Activated B cell treated with CpG ODN at 0.5 μM for 24 hours (primary cell): ENCODE measurements around the gene HLA-DQB1. TPM values are rescaled to one million over a fixed set of nuclear protein-coding genes. Genes with fewer than 3 reads are reported as not detected.
"Not testable (repeated sequence)": the region's sequence is repeated elsewhere in the genome, so short reads cannot be mapped to it uniquely, and the experiment has no call there.

Source experiments
- ATAC-seq: fragments of 200-7000 bp; cut with Tn5 transposase; one replicate; pipeline ENCODE4 v1.10.0; 2021; ENCODE audit warnings: low read depth, mild to moderate bottlenecking, moderate library complexity
- CTCF ChIA-PET: fragments of 350-600 bp; sonication (Branson Sonifier 250); formaldehyde crosslinking; loops from one replicate; lab custom pipeline; 2021; ENCODE audit warnings: antibody characterized with exemption; lab: Charles Lee
- POLR2A ChIA-PET: fragments of 350-600 bp; sonication (Branson Sonifier 250); formaldehyde crosslinking; loops from one replicate; lab custom pipeline; 2021; ENCODE audit warnings: antibody characterized with exemption; lab: Charles Lee
- DNase-seq: peaks from one replicate; pipeline ENCODE4 v3.0.0; 2022
- H3K27ac Mint-ChIP-seq: one replicate; pipeline ENCODE4 v1.8.0; 2020; ENCODE audit warnings: mixed read lengths
- H3K27me3 Mint-ChIP-seq: one replicate; pipeline ENCODE4 v1.8.0; 2021; ENCODE audit warnings: mixed read lengths
- H3K36me3 Mint-ChIP-seq: one replicate; pipeline ENCODE4 v1.8.0; 2021; ENCODE audit warnings: low read depth, mixed read lengths
- H3K4me1 Mint-ChIP-seq: one replicate; pipeline ENCODE4 v1.8.0; 2021; ENCODE audit warnings: mixed read lengths
- H3K4me3 Mint-ChIP-seq: one replicate; pipeline ENCODE4 v1.8.0; 2020; ENCODE audit warnings: mild to moderate bottlenecking, mixed read lengths
- H3K9me3 Mint-ChIP-seq: one replicate; pipeline ENCODE4 v1.8.0; 2020; ENCODE audit warnings: mixed read lengths
- CTCF ChIP-seq: fragments of 200-600 bp; IDR thresholded peaks from one replicate; pipeline ENCODE4 v1.8.0; 2022; ENCODE audit warnings: antibody characterized with exemption, mild to moderate bottlenecking
- intact Hi-C: fragments of 100-400 bp; cut with micrococcal nuclease; formaldehyde crosslinking; loops from one replicate; pipeline ENCODE4 v1.15.1; 2024
- total RNA-seq: library from RNA; stranded (reverse); gene quantifications from 2 replicates; pipeline ENCODE4 v1.2.3, GENCODE V29; 2022

HLA-DQB1 gene
- total RNA-seq, 1 donor from 2014 or later, result 262 TPM

- no peaks in the 10 kb centered on the region for H3K27me3 Mint-ChIP-seq
- ChIA-PET CTCF (interaction anchor here (0.8 to 1.5 kb wide), 5 partner anchors 14 to 205 kb away, joined by 3 to 5 read pairs (median 3); no protein-coding TSS in a partner anchor), POLR2A (interaction anchor here (0.6 to 15.2 kb wide), 42 partner anchors 9 to 337 kb away, joined by 3 to 360 read pairs (median 5); partner anchors contain the start of genes HLA-DQA2, HLA-DQB1, HLA-DRA and HLA-DRB1)
- intact Hi-C loops, result loop anchor here (1.0 to 2.0 kb wide), 4 partner anchors 9 to 33 kb away; no protein-coding TSS in a partner anchor
- DNase-seq (no peak), ATAC-seq (peak; percentile 85)
- H3K27ac Mint-ChIP-seq, result peak within 1 kb of the TSS; percentile 100
- H3K9me3 Mint-ChIP-seq, result no peaks in the 10 kb centered on the region
- TF ChIP-seq CTCF, result no peak
- H3K4me1 Mint-ChIP-seq, result peaks cover 72% of the 10 kb centered on the region
- H3K4me3 Mint-ChIP-seq, result peak within 1 kb of the TSS; percentile 100
- peaks cover 64% of the 10 kb centered on the region for H3K36me3 Mint-ChIP-seq
Measured at GRCh38 chr6:32637219-32637880, 29.1 kb downstream of the HLA-DQB1 start, which contains the start of gene HLA-DQA1. TSS of gene HLA-DQA1 (plus strand) at chr6:32637406. CDS start at chr6:32637459, 53 bp downstream.

GRCh38 chr6:32635526-32636123 is 30.8 kb downstream of the HLA-DQB1 start:
- H3K4me3 Mint-ChIP-seq, result peak overlapping the region; percentile 52
- intact Hi-C loops, result loop anchor here (2.0 kb wide), 1 partner anchor 29 kb away; no protein-coding TSS in a partner anchor
- no peaks in the 10 kb centered on the region for H3K27me3 Mint-ChIP-seq
- ATAC-seq (no peak), DNase-seq (no peak)
- POLR2A ChIA-PET, result interaction anchor here (0.6 to 15.2 kb wide), 17 partner anchors 7 to 941 kb away, joined by 3 to 360 read pairs (median 31); partner anchors contain the start of genes HLA-DQA2, HLA-DQB1, HLA-DRA and HLA-DRB5
- CTCF ChIA-PET, result interaction anchor here (0.9 to 1.1 kb wide), 3 partner anchors 12 to 56 kb away, joined by 3 read pairs; no protein-coding TSS in a partner anchor
- no peaks in the 10 kb centered on the region for H3K9me3 Mint-ChIP-seq
- no peak for TF ChIP-seq CTCF
- peak overlapping the region; percentile 100 for H3K27ac Mint-ChIP-seq
- H3K4me1 Mint-ChIP-seq, result peaks cover 67% of the 10 kb centered on the region
- H3K36me3 Mint-ChIP-seq, result peaks cover 54% of the 10 kb centered on the region

- ATAC-seq, H3K9me3 Mint-ChIP-seq, DNase-seq, CTCF ChIA-PET, H3K27me3 Mint-ChIP-seq: not testable (repeated sequence)
- Mint-ChIP-seq H3K4me1 (peaks cover 85% of the 10 kb centered on the region), H3K36me3 (peaks cover 34% of the 10 kb centered on the region), H3K4me3 (peak overlapping the region; percentile 24), H3K27ac (peak overlapping the region; percentile 100)
- POLR2A ChIA-PET, result interaction anchor here (1.2 to 4.3 kb wide), 5 partner anchors 8 to 190 kb away, joined by 3 to 68 read pairs (median 11); partner anchors contain the start of genes HLA-DQA1, HLA-DRA and HLA-DRB5
- intact Hi-C loops, result loop anchor here (10.0 kb wide), 1 partner anchor 1065 kb away; no protein-coding TSS in a partner anchor
Measured at GRCh38 chr6:32629793-32630192, 36.7 kb downstream of the HLA-DQB1 start.

- H3K27ac Mint-ChIP-seq, result peak overlapping the region; percentile 100
- POLR2A ChIA-PET, result interaction anchor here (0.6 to 4.3 kb wide), 27 partner anchors 10 to 343 kb away, joined by 3 to 68 read pairs (median 4); partner anchors contain the start of genes HLA-DQA1, HLA-DQA2, HLA-DRA and HLA-DRB5
- peaks cover 89% of the 10 kb centered on the region for H3K4me1 Mint-ChIP-seq
- peak; percentile 33 for DNase-seq
- intact Hi-C loops, result loop anchor here (1.0 to 10.0 kb wide), 2 partner anchors 9 to 1063 kb away; partner anchors contain the start of gene HLA-DQA1
- CTCF ChIA-PET, result no interaction called here
- no peaks in the 10 kb centered on the region for H3K27me3 Mint-ChIP-seq
- ATAC-seq, result peak; percentile 61
- no peak for TF ChIP-seq CTCF
- H3K4me3 Mint-ChIP-seq, result peak overlapping the region; percentile 86
- H3K9me3 Mint-ChIP-seq, result no peaks in the 10 kb centered on the region
- peaks cover 21% of the 10 kb centered on the region for H3K36me3 Mint-ChIP-seq
Measured at GRCh38 chr6:32627831-32628230, 38.6 kb downstream of the HLA-DQB1 start.

GRCh38 chr6:32627249-32627648 is 39.2 kb downstream of the HLA-DQB1 start:
- no peak for DNase-seq
- ATAC-seq, result no peak
- ChIA-PET POLR2A (interaction anchor here (0.6 to 4.3 kb wide), 21 partner anchors 10 to 1056 kb away, joined by 3 to 68 read pairs (median 6); partner anchors contain the start of genes HLA-DQA1, HLA-DQA2, HLA-DRA and PSMB9), CTCF (no interaction called here)
- TF ChIP-seq CTCF, result no peak
- intact Hi-C loops, result loop anchor here (10.0 kb wide), 1 partner anchor 1062 kb away; no protein-coding TSS in a partner anchor
- Mint-ChIP-seq H3K4me1 (peaks cover 89% of the 10 kb centered on the region), H3K9me3 (no peaks in the 10 kb centered on the region), H3K4me3 (peak overlapping the region; percentile 86), H3K36me3 (peaks cover 16% of the 10 kb centered on the region), H3K27ac (peak overlapping the region; percentile 100), H3K27me3 (no peaks in the 10 kb centered on the region)
